Vagina (tissue), 2 donors: ENCODE measurements around the gene INO80C.

Experiments used
- CTCF ChIP-seq, 3 experiments: fragments of 450-650 bp in 2 of 3; fragments of 200-600 bp in 1 of 3; sonication (generic) in 1 of 3; IDR thresholded peaks; one replicate each; pipeline ENCODE4 v1.5.1; 2017 to 2019; ENCODE audit warnings: antibody characterized with exemption in 3 of 3, mild to moderate bottlenecking in 2 of 3, moderate library complexity in 2 of 3
- POLR2A ChIP-seq, 2 donors: fragments of 450-650 bp; IDR thresholded peaks; one replicate each; pipeline ENCODE4 v1.6.1; 2017; ENCODE audit warnings: antibody characterized with exemption in 2 of 2, mild to moderate bottlenecking in 2 of 2, moderate library complexity in 2 of 2

DNA sequence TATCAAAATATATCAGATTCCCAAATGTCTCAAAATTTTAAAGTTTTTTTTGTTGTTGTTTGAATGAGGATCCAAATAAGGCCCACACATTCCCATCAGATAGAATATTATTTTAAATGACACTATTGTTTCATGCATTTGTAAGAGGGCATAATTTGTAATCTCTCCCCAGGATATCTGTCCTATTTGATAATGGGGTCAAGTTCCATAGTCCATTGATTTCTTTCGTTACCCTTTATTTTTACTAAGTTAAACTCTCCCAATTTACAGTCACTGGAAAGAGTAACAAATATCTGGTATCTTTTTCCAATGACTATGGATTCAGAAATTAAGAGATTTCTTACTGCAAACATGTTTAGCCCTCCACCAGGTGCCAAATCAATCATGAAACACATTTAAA lies 32.4 kb downstream of the INO80C start:
- TF ChIP-seq POLR2A (IDR thresholded peaks at IDR 0.05) = no peak
- TF ChIP-seq CTCF (IDR thresholded peaks at IDR 0.05) = no peak
